ENCODE results near the gene SORCS1. TPM values are rescaled to one million over a fixed set of nuclear protein-coding genes. Genes with fewer than 3 reads are reported as not detected.

SORCS1 gene
- total RNA-seq, 1 experiment from 2014 or later, result 0.11 TPM

DNA sequence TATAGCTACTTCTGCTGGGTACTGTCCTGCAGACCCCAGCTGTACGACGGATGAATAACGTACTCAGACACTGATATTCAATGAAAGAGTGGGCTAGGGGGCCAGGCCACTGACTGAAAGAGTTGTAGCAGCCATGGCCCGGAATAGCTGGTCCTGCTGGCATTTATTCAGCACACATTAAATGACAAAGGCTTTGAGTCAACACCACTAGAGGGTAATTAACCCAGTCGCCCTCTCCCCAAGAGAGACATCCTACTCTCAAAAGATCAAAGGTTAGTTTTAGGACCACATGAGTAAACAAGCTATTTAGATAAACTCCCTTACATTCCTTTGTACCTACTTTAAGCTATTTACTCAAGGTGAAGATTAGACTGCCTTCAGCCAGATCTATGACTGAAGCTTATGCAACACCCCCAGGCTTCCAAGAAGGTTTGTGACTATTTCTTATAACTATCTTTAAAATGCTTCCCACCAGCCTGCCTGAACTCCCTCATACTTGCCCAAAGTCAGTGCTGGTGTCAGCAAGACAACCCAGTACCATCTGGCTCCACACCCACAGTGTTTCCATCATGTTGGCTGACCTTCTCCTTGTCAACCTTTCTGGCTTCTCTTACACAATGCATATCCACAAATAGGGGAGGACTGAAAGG, 629.1 kb downstream of the SORCS1 start:
- CTCF ChIA-PET, result no interaction called here
- POLR2A ChIA-PET (ENCODE audit: unreplicated experiment), result no interaction called here

DNA sequence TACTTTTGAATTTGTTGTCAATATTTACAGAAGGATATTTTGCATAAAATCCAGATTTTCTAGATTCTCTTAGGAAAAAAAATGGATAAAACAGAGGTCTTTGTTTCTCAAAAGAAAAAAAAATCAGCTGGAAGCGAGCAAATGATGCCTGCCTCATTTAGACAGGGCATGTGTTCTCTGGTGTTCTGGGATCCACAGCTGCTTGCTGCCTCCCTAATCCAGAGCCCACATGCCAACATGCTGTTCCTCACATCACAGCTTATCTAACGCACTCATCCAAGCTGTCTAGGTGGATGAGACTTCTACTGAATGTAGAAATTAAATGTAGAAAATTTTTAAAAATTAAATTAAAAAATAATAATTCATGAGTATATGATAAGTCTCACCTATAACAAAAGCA, 630.1 kb downstream of the SORCS1 start:
- ATAC-seq, result no peak
- POLR2A ChIA-PET (ENCODE audit: unreplicated experiment), result no interaction called here
- TF ChIP-seq, protein P1, sequence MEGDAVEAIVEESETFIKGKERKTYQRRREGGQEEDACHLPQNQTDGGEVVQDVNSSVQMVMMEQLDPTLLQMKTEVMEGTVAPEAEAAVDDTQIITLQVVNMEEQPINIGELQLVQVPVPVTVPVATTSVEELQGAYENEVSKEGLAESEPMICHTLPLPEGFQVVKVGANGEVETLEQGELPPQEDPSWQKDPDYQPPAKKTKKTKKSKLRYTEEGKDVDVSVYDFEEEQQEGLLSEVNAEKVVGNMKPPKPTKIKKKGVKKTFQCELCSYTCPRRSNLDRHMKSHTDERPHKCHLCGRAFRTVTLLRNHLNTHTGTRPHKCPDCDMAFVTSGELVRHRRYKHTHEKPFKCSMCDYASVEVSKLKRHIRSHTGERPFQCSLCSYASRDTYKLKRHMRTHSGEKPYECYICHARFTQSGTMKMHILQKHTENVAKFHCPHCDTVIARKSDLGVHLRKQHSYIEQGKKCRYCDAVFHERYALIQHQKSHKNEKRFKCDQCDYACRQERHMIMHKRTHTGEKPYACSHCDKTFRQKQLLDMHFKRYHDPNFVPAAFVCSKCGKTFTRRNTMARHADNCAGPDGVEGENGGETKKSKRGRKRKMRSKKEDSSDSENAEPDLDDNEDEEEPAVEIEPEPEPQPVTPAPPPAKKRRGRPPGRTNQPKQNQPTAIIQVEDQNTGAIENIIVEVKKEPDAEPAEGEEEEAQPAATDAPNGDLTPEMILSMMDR (conservative IDR thresholded peaks at IDR 0.05; ENCODE audit: low read depth, low read length), result no peak
- no peak for TF ChIP-seq EZH2phosphoT487 (IDR thresholded peaks at IDR 0.05; ENCODE audit: borderline replicate concordance, low read length)
- TF ChIP-seq EZH2 (IDR thresholded peaks at IDR 0.05; ENCODE audit: low read length, unreplicated experiment), result no peak
- intact Hi-C loops (cut with micrococcal nuclease), result no loop called here
- no peak overlapping the region for H3K4me3 ChIP-seq (ENCODE audit: low read length)
- H3F3A ChIP-seq (ENCODE audit: low read length, unreplicated experiment), result no peaks in the 10 kb centered on the region
- H3K79me2 ChIP-seq (ENCODE audit: low read length), result no peaks in the 10 kb centered on the region
- H3K27me3 ChIP-seq (ENCODE audit: low read length), result no peaks in the 10 kb centered on the region
- H2AFZ ChIP-seq (ENCODE audit: low read length), result no peak overlapping the region
- H3K4me1 ChIP-seq (ENCODE audit: insufficient read depth, low read length), result no peaks in the 10 kb centered on the region
- no peaks in the 10 kb centered on the region for H3K9me2 ChIP-seq (replicated peaks; ENCODE audit: low read length)
- no peak for DNase-seq
- no peak overlapping the region for H3K9ac ChIP-seq (ENCODE audit: low read length)
- H3K9me3 ChIP-seq (ENCODE audit: low read length), result no peaks in the 10 kb centered on the region
- no TSS peak for BruUV-seq (replicated peaks)
- no peaks in the 10 kb centered on the region for H3K36me3 ChIP-seq (ENCODE audit: low read depth, low read length)
- no peak overlapping the region for H3K27ac ChIP-seq (ENCODE audit: low read length)
- H4K20me1 ChIP-seq (ENCODE audit: low read length), result no peaks in the 10 kb centered on the region
- CTCF ChIA-PET, result no interaction called here
- H3K4me2 ChIP-seq (ENCODE audit: low read length), result no peak overlapping the region

More for the DNA sequence above, 629.1 kb downstream of the SORCS1 start:
- DNase-seq, result peak; percentile 6
- H3K36me3 ChIP-seq (ENCODE audit: low read depth, low read length), result no peaks in the 10 kb centered on the region
- H3F3A ChIP-seq (ENCODE audit: low read length, unreplicated experiment), result no peaks in the 10 kb centered on the region
- no peaks in the 10 kb centered on the region for H4K20me1 ChIP-seq (ENCODE audit: low read length)
- ATAC-seq, result no peak
- no peak overlapping the region for H3K4me2 ChIP-seq (ENCODE audit: low read length)
- H3K27me3 ChIP-seq (ENCODE audit: low read length), result no peaks in the 10 kb centered on the region
- no peak overlapping the region for H3K27ac ChIP-seq (ENCODE audit: low read length)
- H3K9ac ChIP-seq (ENCODE audit: low read length), result no peak overlapping the region
- TF ChIP-seq, protein P1 (conservative IDR thresholded peaks at IDR 0.05; ENCODE audit: low read depth, low read length), result no peak
- TF ChIP-seq EZH2phosphoT487 (IDR thresholded peaks at IDR 0.05; ENCODE audit: borderline replicate concordance, low read length) (no peak), EZH2 (IDR thresholded peaks at IDR 0.05; ENCODE audit: low read length, unreplicated experiment) (no peak)
- H3K79me2 ChIP-seq (ENCODE audit: low read length), result no peaks in the 10 kb centered on the region
- H2AFZ ChIP-seq (ENCODE audit: low read length), result no peak overlapping the region
- H3K9me3 ChIP-seq (ENCODE audit: low read length), result no peaks in the 10 kb centered on the region
- H3K4me1 ChIP-seq (ENCODE audit: insufficient read depth, low read length), result peaks cover 4% of the 10 kb centered on the region
- no TSS peak for BruUV-seq (replicated peaks)
- intact Hi-C loops (cut with micrococcal nuclease), result no loop called here
- H3K9me2 ChIP-seq (replicated peaks; ENCODE audit: low read length), result no peaks in the 10 kb centered on the region
- H3K4me3 ChIP-seq (ENCODE audit: low read length), result no peak overlapping the region

DNA sequence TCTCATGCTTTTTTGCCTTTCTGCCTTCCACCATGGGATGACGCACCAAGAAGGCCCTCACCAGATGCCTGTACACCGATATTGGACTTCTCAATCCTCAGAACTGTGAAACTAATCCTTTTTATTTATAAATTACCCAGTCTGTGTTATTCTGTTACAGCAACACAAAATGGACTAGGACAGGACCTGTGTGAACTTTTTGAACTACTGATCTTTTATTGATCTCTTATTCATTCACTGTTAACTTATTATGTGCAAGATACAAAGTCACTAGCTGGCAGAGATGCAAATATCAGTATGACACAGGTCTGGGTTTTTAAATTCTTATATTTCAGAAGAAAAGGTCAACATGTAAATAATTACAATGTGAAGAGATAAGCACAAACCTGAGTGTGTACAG, 635.8 kb downstream of the SORCS1 start:
- no peak for DNase-seq
- BruUV-seq (replicated peaks), result no TSS peak
- no peak overlapping the region for H3K9ac ChIP-seq (ENCODE audit: low read length)
- H3K4me2 ChIP-seq (ENCODE audit: low read length), result no peak overlapping the region
- no peak for ATAC-seq
- CTCF ChIA-PET, result no interaction called here
- POLR2A ChIA-PET (ENCODE audit: unreplicated experiment), result no interaction called here
- H3K4me3 ChIP-seq (ENCODE audit: low read length), result no peak overlapping the region
- H2AFZ ChIP-seq (ENCODE audit: low read length), result no peak overlapping the region
- H4K20me1 ChIP-seq (ENCODE audit: low read length), result no peaks in the 10 kb centered on the region
- no peaks in the 10 kb centered on the region for H3K36me3 ChIP-seq (ENCODE audit: low read depth, low read length)
- no peaks in the 10 kb centered on the region for H3K27me3 ChIP-seq (ENCODE audit: low read length)
- H3K4me1 ChIP-seq (ENCODE audit: insufficient read depth, low read length), result no peaks in the 10 kb centered on the region
- TF ChIP-seq EZH2 (IDR thresholded peaks at IDR 0.05; ENCODE audit: low read length, unreplicated experiment), result no peak
- TF ChIP-seq EZH2phosphoT487 (IDR thresholded peaks at IDR 0.05; ENCODE audit: borderline replicate concordance, low read length), result no peak
- TF ChIP-seq, protein P1 (conservative IDR thresholded peaks at IDR 0.05; ENCODE audit: low read depth, low read length), result no peak
- no peaks in the 10 kb centered on the region for H3K79me2 ChIP-seq (ENCODE audit: low read length)
- intact Hi-C loops (cut with micrococcal nuclease), result no loop called here
- no peaks in the 10 kb centered on the region for H3K9me3 ChIP-seq (ENCODE audit: low read length)
- H3K27ac ChIP-seq (ENCODE audit: low read length), result no peak overlapping the region
- H3F3A ChIP-seq (ENCODE audit: low read length, unreplicated experiment), result no peaks in the 10 kb centered on the region
- no peaks in the 10 kb centered on the region for H3K9me2 ChIP-seq (replicated peaks; ENCODE audit: low read length)
